ENCODE results near the gene ALG1.
"Not testable (repeated sequence)": the region's sequence is repeated elsewhere in the genome, so short reads cannot be mapped to it uniquely, and the experiment has no call there.

Gene ALG1

DNA sequence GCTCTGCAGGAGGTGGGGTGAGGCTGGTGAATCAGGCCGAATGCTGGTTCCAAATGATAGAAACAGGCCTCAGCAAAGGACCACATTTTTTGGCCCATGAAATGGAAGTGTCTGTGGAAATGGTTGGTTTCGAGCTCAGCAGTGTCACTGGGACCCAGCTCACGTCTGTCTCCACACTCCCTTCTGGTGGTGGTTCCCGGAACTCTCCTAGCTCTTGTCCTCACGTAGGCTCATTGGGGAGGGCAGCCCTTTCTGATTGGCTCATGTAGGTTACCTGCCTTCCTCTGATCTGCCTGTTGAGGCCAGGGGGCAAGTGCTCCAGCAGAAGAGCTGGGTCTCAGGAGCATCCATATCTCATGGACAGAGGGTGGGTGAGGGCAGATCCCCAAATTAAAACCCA, 4.0 kb downstream of the ALG1 start:
- DNase-seq = no peak

DNA sequence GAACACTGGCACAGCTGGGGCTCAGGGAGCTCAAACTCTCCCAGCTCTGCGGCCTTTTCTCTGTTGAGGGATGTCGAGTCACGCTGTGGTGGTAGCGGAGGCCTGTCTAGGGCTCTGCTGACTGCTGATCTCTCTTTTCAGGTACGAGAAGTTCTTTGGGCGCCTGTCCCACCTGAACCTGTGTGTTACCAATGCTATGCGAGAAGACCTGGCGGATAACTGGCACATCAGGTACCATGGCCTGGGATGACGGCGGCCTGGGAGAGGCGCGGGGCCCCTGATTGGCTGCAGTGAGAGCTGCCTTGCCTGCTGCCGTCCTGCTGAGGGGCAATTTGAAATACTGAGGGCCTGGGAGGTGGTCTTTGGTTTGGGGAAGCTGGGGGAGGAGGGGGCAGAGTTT, 5.7 kb downstream of the ALG1 start:
- DNase-seq = no peak

DNA sequence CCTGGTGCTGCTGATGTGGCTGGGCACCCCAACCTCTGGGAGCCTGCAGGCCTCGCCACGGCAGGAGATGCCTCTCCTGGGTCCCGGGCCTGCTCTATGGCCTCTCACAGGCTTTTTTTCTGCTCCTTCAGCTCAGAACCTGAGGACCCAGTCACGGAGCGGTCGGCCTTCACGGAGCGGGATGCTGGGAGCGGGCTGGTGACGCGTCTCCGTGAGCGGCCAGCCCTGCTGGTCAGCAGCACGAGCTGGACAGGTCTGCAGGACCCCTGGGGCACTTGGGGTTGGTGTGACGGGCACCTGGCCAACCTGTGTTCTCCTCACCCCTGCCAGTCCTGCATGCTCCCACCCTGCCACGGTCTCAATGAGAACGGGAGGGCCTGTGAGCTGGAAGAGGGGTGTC, 7.0 kb downstream of the ALG1 start:
- DNase-seq = no peak

DNA sequence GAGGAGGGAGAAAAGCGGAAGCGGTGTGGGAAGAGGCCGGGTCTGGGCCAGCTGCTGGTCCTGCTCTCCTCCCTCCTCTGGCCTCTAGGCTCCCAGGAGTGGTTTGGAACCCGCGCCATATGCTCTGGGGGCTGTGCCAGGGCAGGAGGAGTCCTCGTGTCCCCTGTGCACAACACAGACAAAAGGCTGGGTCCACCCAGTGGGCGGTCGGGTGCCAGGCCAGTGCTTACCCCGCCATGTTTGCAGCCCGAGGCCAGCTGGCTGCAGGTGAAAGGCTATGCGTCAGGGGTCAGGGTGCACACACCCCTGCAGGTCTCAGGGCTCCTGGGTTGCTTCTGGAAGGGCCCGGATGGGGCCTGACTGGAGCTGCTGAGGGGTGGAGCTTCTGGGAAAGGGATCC, 8.8 kb downstream of the ALG1 start:
- DNase-seq = not testable (repeated sequence)

DNA sequence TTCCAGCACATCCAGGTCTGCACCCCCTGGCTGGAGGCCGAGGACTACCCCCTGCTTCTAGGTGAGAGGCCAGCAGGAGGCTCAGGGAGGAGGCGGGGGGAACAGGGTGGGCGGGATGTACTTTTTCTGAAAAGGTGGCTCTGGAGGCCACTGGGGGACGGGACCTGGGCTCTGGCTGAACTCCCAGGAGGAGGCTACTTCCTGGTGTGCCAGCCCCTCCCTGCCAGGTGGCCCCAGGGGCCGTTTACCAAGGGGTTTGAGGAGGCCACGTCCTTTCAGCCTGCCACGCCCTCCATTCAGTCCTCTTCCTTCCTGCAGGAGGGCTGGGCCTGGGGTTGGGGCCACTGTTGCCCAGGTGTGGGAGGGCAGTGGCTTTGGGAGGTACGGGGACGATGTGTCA, 9.4 kb downstream of the ALG1 start:
- DNase-seq = not testable (repeated sequence)

DNA sequence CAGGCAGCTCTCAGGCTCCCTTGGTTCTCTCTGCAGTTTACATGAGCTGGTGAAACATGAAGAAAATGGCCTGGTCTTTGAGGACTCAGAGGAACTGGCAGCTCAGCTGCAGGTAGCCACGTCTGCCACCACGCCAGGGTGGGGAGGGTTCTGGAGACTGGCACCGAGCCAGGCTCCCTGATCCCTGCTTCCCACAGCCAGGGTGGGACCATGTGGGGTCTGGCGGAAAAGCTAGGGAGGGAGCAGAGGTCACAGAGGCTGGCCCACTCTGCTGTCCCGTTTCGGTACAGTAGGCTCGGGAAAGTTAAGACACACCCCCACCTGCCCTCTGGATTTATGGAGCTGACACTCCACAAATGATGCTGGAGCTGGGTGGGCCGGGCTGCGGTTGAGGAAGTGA, 12.0 kb downstream of the ALG1 start:
- DNase-seq = not testable (repeated sequence)

DNA sequence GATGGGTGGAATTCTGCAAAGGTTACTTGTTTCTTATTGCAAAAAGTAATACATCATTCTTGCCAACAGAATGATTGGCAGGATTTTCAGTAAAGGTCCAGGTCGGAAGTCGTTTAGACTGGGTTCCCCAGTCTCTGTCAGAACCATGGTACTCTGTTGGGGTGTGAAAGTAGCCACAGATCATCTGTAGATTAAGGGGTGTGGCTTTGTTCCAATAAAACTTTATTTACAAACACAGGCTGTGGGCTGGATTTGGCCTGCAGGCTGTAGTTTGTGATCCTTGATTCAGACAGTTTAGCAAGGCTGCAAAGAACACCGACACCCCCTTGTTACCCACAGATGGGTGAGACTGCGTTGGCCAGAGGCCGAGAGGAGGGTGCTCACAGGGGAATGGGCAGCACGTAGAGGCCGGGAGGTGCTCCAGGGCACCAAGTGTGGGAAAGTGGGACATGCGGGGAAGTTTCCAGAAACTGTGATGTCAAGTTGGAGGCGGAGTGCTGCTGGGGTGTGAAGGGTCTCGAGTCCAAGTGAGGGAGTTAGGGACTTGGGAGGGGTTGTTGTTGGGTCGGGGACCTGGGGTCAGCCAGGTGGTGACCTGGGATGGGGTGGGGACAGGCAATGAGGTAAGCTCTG, 12.6 kb downstream of the ALG1 start:
- DNase-seq = not testable (repeated sequence)

DNA sequence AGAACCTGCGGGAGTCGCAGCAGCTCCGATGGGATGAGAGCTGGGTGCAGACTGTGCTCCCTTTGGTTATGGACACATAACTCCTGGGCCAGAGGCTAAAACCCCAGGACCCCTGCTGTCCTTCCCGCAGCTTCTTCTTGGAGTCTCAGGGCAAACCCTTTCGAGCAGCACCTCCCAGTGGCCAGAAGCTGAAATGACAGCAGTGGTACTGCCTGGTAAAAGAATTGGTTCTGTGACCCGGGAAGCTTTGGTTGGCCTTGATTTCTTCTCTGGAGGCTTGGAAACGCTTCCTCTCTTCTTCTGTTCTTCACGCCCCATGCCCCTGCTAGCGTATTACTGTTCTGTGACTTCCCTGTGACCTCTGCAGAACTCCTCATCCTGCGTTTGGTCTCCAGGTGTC, 13.2 kb downstream of the ALG1 start:
- peak; percentile 62 for DNase-seq

DNA sequence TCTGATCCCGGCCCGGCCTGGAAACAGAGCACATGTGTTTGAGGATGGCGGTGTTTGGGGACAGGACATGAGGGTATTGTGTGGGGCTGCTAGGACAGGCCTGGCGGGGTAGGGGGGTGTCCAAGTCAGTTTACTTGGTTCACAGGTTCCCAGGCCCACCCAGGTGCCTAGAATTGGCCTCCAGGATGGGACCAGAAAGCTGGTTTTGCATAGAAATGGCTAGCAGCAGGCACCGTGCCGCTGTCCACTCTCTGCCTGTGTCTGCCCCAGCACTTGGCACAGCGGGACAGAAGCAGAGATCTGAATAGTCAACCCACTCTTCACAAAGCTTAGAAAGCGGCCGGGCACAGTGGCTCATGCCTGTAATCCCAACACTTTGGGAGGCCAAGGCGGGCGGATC, 14.1 kb downstream of the ALG1 start:
- DNase-seq = not testable (repeated sequence)

DNA sequence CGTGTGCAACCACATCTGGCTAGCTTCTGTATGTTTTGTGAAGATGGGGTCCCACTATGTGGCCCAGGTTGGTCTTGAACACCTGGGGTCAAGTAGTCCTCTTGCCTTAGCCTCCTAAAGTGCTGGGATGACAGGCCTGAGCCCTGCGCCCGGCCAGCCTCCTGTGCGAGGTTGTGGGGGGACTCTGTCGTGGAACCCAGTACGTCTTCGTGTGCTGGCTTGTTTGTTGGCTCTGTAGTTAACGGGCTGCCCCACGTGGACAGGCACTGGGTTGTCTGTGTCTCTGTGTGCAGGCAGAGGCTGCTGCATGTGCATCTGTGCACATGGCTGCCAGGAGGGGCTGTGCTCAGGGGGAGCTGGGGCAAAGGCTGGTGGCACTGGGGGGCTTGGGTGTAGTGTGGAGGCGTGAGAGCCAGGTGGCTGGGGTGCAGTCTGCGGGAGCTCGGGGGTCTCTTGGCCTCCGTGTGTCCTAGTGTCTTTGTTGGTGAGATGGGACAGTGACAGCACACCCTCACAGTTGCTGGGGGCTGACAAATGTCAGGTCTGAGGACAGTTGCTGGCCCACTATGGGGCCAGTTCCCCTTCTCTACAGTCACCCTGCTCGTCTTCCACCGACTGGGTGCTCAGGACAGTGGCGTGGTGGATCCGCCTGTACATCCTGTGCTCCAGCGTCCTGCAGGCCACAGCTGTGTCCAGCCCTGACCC, 16.6 kb downstream of the ALG1 start:
- not testable (repeated sequence) for DNase-seq

DNA sequence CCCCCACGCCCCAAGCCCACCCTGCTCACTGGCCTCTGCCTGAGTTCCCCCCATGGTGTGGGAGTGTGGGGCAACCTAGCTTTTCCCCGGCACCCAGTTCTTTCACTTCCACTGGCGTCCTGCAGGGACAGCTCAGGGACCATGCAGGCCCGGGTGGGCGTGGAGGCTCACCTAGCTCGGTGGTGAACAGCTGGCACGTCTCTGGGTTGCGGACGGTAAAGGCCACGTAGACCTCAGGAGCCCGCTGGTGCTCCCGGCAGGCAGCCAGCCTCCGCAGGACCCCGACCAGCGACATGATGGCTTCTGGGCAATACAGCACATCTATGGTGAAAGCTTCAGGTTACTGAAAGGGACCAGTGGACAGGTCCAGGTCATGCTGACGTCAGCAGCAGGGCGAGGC, 17.3 kb downstream of the ALG1 start:
- DNase-seq = not testable (repeated sequence)

DNA sequence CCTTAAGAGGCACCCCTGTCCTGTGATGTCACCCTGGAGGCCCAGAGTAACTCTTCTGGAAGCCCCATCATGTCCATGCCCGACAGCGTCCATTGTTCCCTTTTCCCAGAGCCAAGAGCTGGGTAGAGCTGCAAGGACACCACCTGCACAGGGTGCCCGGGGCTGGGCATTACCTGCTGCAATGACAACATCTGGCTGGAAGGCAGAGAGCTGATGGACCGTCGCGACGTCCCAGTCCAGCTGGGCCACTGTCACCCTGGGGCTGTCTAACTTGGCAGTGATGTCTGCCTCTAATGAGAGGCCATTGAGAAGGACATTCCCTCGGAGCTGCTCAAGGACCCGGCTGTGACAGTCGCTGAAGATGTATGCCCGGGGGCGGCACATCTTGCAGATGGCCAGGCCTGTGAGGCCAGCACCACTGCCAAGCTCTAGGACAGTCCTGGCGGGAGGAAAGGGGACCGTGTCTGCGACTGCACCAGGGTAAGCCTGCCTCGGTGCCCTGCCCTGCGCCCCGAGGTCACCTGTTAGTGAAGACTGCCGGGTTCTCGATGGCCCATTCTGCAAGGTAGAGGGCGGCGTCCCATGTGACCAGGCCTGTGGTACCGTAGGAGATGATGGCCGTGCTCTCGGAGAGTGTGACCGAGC, 18.4 kb downstream of the ALG1 start:
- not testable (repeated sequence) for DNase-seq

DNA sequence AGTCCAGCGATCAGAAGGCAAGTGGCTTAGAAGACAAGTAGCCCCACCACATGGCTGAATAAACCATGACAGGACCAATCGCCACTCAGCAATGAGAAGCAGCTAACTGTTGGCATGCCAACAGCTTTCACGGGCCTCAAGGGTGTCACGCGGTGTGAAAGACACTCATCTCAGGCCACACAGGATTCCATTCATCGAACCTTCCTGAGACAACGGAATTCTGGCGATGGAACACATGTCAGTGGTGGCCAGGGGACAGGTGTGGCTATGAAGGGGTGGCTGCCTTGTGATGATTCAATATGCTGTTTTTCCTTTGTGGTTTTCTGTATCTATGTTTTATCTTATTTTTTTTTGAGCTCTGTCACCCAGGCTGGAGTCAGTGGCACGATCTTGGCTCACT, 18.9 kb downstream of the ALG1 start:
- DNase-seq = not testable (repeated sequence)

DNA sequence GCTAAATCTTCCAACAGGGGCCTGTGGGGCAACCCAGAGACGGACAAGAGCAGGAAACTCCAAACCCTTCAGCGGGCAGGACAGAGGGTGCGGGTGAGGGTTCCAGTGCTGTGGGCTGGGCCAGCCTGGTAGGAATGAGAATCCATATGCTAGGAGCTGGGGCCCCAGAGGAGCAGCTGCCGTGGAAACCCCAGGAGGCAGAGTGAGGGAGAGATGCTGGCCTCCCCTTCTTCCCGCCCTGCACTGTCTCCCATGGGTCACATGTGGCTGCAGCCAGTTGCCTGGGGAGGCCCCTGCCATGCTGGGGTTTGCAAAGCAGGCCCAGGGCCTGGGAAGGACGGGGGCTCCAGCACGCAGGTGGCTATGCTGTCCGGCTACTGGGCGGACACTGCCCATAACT, 21.4 kb downstream of the ALG1 start:
- DNase-seq = not testable (repeated sequence)

DNA sequence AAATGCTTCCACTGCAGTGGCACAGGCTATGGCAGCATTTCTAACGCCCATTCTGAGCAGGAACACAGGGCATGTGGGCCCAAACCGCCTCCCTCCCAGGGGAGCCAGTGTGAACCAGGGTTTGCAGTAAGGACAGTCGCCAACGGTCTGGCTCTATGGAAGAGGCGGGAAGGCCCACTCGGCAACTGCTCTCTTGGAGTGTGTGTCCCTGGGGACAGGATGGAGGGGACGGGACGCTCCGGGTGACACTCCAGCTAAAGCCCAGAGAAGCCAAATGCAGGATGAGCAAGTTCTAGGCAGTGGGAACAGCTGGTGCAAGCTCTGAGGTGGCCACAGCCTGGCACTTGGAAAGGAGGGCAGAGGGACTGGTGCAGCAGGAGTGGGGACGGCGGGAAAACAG, 22.1 kb downstream of the ALG1 start:
- DNase-seq = not testable (repeated sequence)

DNA sequence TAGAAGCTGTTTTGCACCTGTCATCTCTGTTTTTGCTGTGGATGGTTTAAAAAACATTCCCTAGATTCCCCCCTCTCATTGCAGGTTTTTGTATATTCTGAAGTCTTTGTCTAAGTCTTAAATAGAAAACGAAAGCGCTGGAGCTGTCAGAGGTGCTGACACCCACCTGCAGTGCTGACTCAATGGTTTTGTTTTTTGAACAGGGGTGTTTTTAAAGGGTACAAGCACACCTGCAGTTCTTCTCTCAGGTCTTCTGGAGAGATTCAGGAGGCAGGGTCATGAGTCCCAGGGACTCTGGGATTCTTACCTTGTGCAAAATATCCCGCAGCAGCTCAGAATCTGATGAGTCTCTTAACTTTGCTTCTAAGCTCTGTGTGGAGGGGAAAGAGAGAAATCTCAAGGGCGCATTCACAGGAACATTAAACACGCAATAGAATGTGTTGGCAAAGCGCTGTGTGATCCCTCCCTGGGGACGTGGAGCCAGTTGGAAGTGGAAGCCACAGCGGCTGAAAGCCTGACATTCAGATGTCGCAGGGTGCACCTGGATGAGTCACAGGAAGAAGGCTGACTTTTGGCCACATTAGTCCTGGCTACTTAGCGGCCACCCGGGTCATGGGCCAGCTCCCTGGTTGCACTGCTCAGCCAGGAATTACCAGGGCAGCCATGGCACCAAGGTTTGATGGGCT, 23.6 kb downstream of the ALG1 start:
- DNase-seq = not testable (repeated sequence)

DNA sequence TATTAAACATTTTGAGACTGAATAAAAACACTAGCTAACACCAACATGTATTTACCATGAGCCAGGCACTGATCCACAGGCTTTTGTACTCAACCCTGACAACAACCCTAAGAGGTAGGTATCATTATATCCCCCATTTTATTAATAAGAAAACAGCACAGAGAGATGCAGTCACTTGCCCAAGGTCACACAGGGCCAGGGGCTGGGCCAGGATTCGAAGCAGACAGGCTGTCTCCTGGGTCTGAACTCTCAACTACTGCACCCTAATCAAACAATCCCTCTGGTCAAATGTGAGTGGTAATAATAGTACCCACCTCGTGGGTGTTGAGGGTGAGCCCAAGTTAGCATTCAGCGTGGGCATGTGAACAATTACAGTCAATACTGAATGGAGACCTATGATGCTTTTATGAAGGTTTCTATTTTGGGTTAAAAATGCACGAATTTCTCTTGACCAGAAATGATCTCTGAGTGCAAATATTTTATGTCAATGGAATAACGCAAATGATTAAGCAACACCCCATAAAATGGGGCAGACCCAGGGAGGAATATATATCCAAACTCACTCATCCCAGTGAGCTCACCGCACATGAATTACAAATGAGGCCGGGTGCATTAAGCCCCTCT, 24.9 kb downstream of the ALG1 start:
- DNase-seq = not testable (repeated sequence)

DNA sequence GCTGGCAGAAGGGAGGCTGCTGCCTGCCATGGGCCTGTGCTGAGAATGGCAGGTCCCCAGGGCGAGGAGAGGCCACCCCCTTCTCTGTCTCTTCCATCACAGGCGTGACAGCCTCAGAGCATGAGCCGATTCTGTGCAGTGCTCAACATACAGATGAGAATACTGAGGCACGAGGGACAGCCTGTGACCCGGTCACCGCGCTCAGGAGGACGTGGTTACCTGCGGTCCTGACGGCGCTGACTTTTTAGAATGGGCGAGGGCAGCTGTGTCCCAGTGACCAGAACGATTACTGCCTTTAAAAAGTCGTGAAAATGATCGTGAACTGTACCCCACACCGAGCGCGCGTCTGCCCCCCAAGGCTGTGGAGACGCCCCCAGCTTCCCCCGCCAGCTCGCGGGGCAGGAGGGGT, 25.4 kb downstream of the ALG1 start:
- DNase-seq = peak; percentile 47

DNA sequence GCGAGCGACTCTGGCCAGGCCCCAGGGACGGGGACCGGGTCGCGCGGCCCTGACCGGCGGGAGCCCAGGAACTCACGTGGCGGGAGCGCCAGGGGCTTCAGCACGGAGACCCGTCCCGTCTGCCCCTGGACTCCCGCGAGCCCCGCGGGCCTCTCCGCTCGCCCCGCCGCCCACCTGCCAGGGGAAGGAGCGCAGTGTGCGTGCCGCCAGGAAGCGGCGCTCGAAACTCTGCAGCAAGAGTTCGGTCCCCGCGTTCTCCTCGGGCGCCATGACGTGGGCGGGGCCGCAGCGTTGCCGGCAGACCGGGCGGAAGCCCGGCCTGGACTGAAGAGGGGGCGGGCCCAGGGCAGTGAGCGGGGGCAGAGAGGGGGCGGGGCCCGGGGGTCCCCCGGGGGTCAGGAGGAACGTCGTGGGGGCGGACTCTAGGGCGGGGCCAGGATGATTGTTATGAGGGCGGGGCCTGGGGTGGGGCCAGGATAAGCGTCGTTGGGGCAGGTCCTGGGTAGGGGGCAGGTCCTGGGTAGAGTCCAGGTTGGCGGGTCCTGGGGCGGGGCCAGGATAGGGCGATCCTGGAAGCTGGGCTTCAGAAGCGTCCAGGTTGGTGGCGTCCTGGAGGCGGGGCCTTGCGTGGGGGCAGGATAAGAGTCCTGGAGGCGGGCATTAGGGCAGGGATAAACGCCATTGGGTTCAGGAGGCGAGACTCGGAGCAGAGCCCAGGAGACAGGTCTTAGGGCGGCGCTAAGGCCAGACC, 26.0 kb downstream of the ALG1 start, which contains the start of gene EEF2KMT:
EEF2KMT (minus strand) TSS at position 326 of the 751 bp plus-strand sequence; CDS start at position 270, 56 bp downstream.
- peak; percentile 98 for DNase-seq

DNA sequence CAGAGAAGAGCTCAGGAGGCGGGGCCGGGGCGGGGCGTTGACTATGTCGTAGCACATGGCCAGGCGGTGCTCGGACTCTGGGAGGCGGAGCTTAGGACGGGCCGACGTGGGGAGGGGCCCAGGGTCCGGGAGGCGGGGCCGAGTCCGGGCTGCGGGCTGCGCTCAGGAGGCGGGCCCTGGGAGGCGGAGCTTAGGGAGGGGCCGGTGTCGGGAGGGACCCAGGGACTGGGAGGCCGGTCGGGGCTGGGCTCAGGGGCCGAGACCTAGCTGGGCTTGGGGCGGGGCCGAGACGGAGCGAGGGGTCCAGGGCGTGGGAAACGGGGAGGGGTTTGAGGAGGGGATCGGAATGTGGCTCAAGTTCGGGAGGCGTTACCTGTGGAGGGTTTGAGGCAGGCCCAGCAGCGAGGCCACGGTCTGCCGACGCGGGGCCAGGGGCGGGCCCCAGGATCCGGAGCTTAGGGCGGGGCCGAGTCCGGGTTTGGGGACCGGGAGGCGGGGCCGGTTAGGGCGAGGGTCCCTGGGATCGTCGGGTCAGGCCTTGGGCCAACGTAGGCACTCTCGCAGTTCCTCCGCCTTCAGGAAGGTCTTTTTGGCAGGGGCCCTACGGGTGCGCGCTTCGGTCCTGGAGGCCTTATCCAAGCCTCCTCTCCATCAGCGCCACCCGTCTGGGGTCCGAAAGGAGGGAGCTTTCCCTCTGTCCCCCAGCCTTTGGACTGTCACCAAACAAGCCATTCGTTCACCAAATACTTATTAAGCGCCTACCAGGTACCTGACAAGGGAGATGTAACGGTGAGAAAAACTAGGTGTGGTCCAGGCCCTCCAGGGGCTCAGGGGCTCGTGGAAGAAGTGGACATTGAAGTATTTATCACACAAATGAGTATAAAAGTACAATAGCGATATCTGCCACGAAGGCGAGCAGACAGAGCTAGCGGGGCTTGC, 26.8 kb downstream of the ALG1 start:
- peak; percentile 75 for DNase-seq

DNA sequence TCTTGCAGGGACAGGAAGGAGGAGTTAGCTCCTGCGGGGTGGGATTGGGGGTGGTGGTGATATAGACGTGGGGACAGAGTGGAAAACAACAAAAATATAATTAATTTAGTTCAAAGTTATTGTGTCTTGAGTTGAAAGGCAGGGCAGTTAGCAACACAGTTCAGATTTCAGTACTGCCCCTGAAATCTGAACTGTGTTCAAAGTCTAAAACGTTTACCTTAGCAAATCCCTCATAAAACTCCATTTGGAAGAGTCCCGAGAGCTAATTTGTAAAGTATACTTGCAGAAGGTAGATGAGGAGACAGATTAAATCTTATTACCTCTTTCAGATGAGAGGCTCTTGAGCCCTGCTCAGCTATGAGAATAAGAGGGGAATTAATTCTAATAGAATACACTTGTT, 27.5 kb downstream of the ALG1 start:
- DNase-seq = not testable (repeated sequence)

All from activated naive CD4-positive, alpha-beta T cell treated with Interleukin-2 at 50 U/mL for 16 hours (primary cell).